DOHH2 (cell line): ENCODE data around the gene IFNGR2.
"Not testable (repeated sequence)": the region's sequence is repeated elsewhere in the genome, so short reads cannot be mapped to it uniquely, and the experiment has no call there.

Experiments used
- CTCF ChIP-seq: fragments of 200-600 bp; sonication (generic); IDR thresholded peaks from one replicate; pipeline ENCODE4 v1.5.1; 2014; ENCODE audit warnings: antibody characterized with exemption, mild to moderate bottlenecking, low read depth, low read length; ENCODE audit not compliant: poor library complexity, severe bottlenecking
- EZH2phosphoT487 ChIP-seq: fragments of 200-600 bp; sonication (generic); IDR thresholded peaks from 2 replicates; pipeline ENCODE4 v1.6.1; 2017; ENCODE audit warnings: borderline replicate concordance, mild to moderate bottlenecking, antibody characterized with exemption, low read length, moderate library complexity, mixed read lengths

- not testable (repeated sequence) for TF ChIP-seq CTCF, EZH2phosphoT487
Observed at GRCh38 chr21:33469183-33469582, 66.0 kb downstream of the IFNGR2 start.
